H1 (cell line): ENCODE measurements around the gene TRABD2A. TPM values are rescaled to one million over a fixed set of nuclear protein-coding genes. Genes with fewer than 3 reads are reported as not detected.
"Not testable (repeated sequence)": the region's sequence is repeated elsewhere in the genome, so short reads cannot be mapped to it uniquely, and the experiment has no call there.

Experiments
- CTCF ChIA-PET: fragments of 300-600 bp; sonication (Branson Sonifier 250); formaldehyde crosslinking; loops from one replicate; lab custom pipeline; 2021; ENCODE audit not compliant: partially characterized antibody; lab: Charles Lee
- POLR2A ChIA-PET: fragments of 300-600 bp; sonication (Branson Sonifier 250); formaldehyde crosslinking; loops from one replicate; lab custom pipeline; 2021; ENCODE audit warnings: inconsistent platforms; ENCODE audit not compliant: partially characterized antibody; lab: Charles Lee
- DNase-seq, 2 experiments: peaks; one replicate each; pipeline versions ENCODE4 v3.0.0 to v3.0.0-alpha.2; 2010 to 2022; ENCODE audit warnings: low spot score in 2 of 2, low read depth in 1 of 2, mixed read lengths in 1 of 2
- FAIRE-seq: peaks from 2 replicates; lab custom pipeline; 2011; peaks lifted over from hg19 to GRCh38; lab: Jason Lieb, UNC
- H2AFZ ChIP-seq: 2 replicates; pipeline ENCODE4 v1.8.1; 2012; ENCODE audit warnings: low read length, inconsistent platforms
- H2AK5ac ChIP-seq: 2 replicates; pipeline ENCODE4 v1.6.1; 2013; ENCODE audit warnings: low read depth, low read length
- H2BK120ac ChIP-seq: replicated peaks from 2 replicates; pipeline ENCODE3; 2013; ENCODE audit warnings: low read depth, low read length, inconsistent platforms
- H2BK12ac ChIP-seq: 2 replicates; pipeline ENCODE4 v1.6.1; 2013; ENCODE audit warnings: low read depth, low read length
- H2BK15ac ChIP-seq: 2 replicates; pipeline ENCODE4 v1.6.1; 2013; ENCODE audit warnings: low read length
- H2BK20ac ChIP-seq: 2 replicates; pipeline ENCODE4 v1.6.1; 2013; ENCODE audit warnings: low read length
- H2BK5ac ChIP-seq: 2 replicates; pipeline ENCODE4 v1.6.1; 2013; ENCODE audit warnings: low read depth, low read length
- H3K14ac ChIP-seq: 2 replicates; pipeline ENCODE4 v1.6.1; 2013; ENCODE audit warnings: inconsistent platforms; ENCODE audit not compliant: insufficient read length
- H3K18ac ChIP-seq: 2 replicates; pipeline ENCODE4 v1.6.1; 2013; ENCODE audit warnings: low read length; ENCODE audit errors: extremely low read depth
- H3K23ac ChIP-seq: 2 replicates; pipeline ENCODE4 v1.6.1; 2013; ENCODE audit warnings: inconsistent platforms; ENCODE audit not compliant: insufficient read length
- H3K23me2 ChIP-seq: 2 replicates; pipeline ENCODE4 v1.6.1; 2013; ENCODE audit warnings: low read depth, low read length
- H3K27ac ChIP-seq: 2 replicates; pipeline ENCODE4 v1.6.1; 2011; ENCODE audit warnings: low read depth, low read length, inconsistent platforms
- H3K27me3 ChIP-seq, 4 experiments: replicated peaks in 1 of 4; 1 replicate in 1 of 4; 2 replicates in 3 of 4; pipeline versions ENCODE4 v1.6.1 to v1.8.1; 2011 to 2013; ENCODE audit warnings: low read length in 3 of 4, mild to moderate bottlenecking in 3 of 4, inconsistent platforms in 2 of 4, mixed read lengths in 2 of 4, moderate library complexity in 1 of 4; ENCODE audit not compliant: control insufficient read depth in 3 of 4, insufficient read depth in 3 of 4; ENCODE audit errors: extremely low read depth in 1 of 4
- H3K36me3 ChIP-seq, 4 experiments: 2 replicates each; pipeline versions ENCODE4 v1.6.1 to v1.8.1; 2011 to 2013; ENCODE audit warnings: mild to moderate bottlenecking in 4 of 4, low read length in 3 of 4, moderate library complexity in 2 of 4, control low read depth in 1 of 4, inconsistent platforms in 1 of 4; ENCODE audit not compliant: insufficient read depth in 4 of 4, control insufficient read depth in 2 of 4
- H3K4ac ChIP-seq: replicated peaks from 2 replicates; pipeline ENCODE3; 2013; ENCODE audit warnings: low read length, low read depth, mixed read lengths, inconsistent platforms; ENCODE audit not compliant: insufficient read length
- H3K4me1 ChIP-seq, 4 experiments: replicated peaks in 1 of 4; 1 replicate in 1 of 4; 2 replicates in 3 of 4; pipeline versions ENCODE4 v1.6.1 to v1.8.1; 2011 to 2013; ENCODE audit warnings: low read length in 3 of 4, inconsistent platforms in 2 of 4, mixed read lengths in 1 of 4; ENCODE audit not compliant: insufficient read depth in 4 of 4, control insufficient read depth in 3 of 4
- H3K4me2 ChIP-seq, 2 experiments: 2 replicates each; pipeline versions ENCODE4 v1.6.1 to v1.8.1; 2011 to 2013; ENCODE audit warnings: low read depth in 2 of 2, low read length in 2 of 2, control low read depth in 1 of 2, inconsistent platforms in 1 of 2, mild to moderate bottlenecking in 1 of 2; ENCODE audit not compliant: insufficient read depth in 1 of 2
- H3K4me3 ChIP-seq, 4 experiments: fragments of 200-600, 300-600 bp in 1 of 4; sonication (generic), shearing (Covaris generic), sonication (Bioruptor Twin) in 1 of 4; 2 replicates each; pipeline versions ENCODE4 v1.5.1 to v1.8.1; 2011 to 2016; ENCODE audit warnings: low read length in 4 of 4, low read depth in 3 of 4, control low read depth in 2 of 4, inconsistent platforms in 2 of 4, mild to moderate bottlenecking in 2 of 4, mixed read lengths in 1 of 4, moderate library complexity in 1 of 4; ENCODE audit not compliant: insufficient read depth in 2 of 4; ENCODE audit errors: extremely low read depth in 1 of 4
- H3K56ac ChIP-seq: replicated peaks from 2 replicates; pipeline ENCODE3; 2013; ENCODE audit warnings: low read depth, mild to moderate bottlenecking, mixed read lengths, low read length, inconsistent platforms; ENCODE audit not compliant: insufficient read length
- H3K79me1 ChIP-seq: 2 replicates; pipeline ENCODE4 v1.6.1; 2013; ENCODE audit warnings: low read depth, low read length, control low read depth
- H3K79me2 ChIP-seq, 2 experiments: 2 replicates each; pipeline versions ENCODE4 v1.6.1 to v1.8.1; 2012 to 2013; ENCODE audit warnings: low read length in 2 of 2, mild to moderate bottlenecking in 2 of 2, inconsistent platforms in 1 of 2; ENCODE audit not compliant: insufficient read depth in 2 of 2, control insufficient read depth in 1 of 2
- H3K9ac ChIP-seq, 4 experiments: replicated peaks in 1 of 4; 1 replicate in 1 of 4; 2 replicates in 3 of 4; pipeline versions ENCODE4 v1.6.1 to v1.8.1; 2011 to 2013; ENCODE audit warnings: low read depth in 3 of 4, low read length in 3 of 4, control low read depth in 2 of 4, mild to moderate bottlenecking in 2 of 4, moderate library complexity in 2 of 4, inconsistent platforms in 1 of 4; ENCODE audit errors: extremely low read depth in 1 of 4
- H3K9me3 ChIP-seq, 2 experiments: 2 replicates each; pipeline versions ENCODE4 v1.6.1 to v1.8.1; 2012 to 2013; ENCODE audit warnings: mild to moderate bottlenecking in 2 of 2, moderate library complexity in 2 of 2, control low read depth in 1 of 2, inconsistent platforms in 1 of 2, low read depth in 1 of 2, low read length in 1 of 2, mixed read lengths in 1 of 2; ENCODE audit not compliant: insufficient read depth in 2 of 2
- H4K20me1 ChIP-seq, 2 experiments: replicated peaks in 1 of 2; 2 replicates each; pipeline versions ENCODE3 to v1.8.1; 2011 to 2013; ENCODE audit warnings: inconsistent platforms in 2 of 2, low read length in 2 of 2, mild to moderate bottlenecking in 1 of 2; ENCODE audit not compliant: insufficient read depth in 2 of 2, control insufficient read depth in 1 of 2
- H4K5ac ChIP-seq: 2 replicates; pipeline ENCODE4 v1.6.1; 2013; ENCODE audit warnings: low read length, low read depth, mixed read lengths, inconsistent platforms; ENCODE audit not compliant: insufficient read length
- H4K8ac ChIP-seq: 2 replicates; pipeline ENCODE4 v1.8.0; 2013; ENCODE audit warnings: mild to moderate bottlenecking, moderate library complexity, low read length, inconsistent platforms; ENCODE audit not compliant: insufficient read depth; ENCODE audit errors: extremely low read depth
- H4K91ac ChIP-seq: replicated peaks from 2 replicates; pipeline ENCODE3; 2013; ENCODE audit warnings: low read length, mixed read lengths, inconsistent platforms; ENCODE audit not compliant: insufficient read length
- CREB1 ChIP-seq: IDR thresholded peaks from 2 replicates; pipeline ENCODE4 v1.6.1; 2012; ENCODE audit warnings: inconsistent platforms
- JUN ChIP-seq: IDR thresholded peaks from 2 replicates; pipeline ENCODE4 v1.6.1; 2011; ENCODE audit warnings: low read depth, mild to moderate bottlenecking, improper control_type of control experiment, low read length
- SP4 ChIP-seq: IDR thresholded peaks from 2 replicates; pipeline ENCODE4 v1.6.1; 2012; ENCODE audit warnings: low read length, inconsistent platforms
- TCF12 ChIP-seq: IDR thresholded peaks from 2 replicates; pipeline ENCODE4 v1.6.1; 2011; ENCODE audit warnings: low read depth, mild to moderate bottlenecking, low read length
- WGBS, 2 experiments: shearing (Covaris generic) in 1 of 2; methylation state at CpG; one replicate each; pipeline versions ENCODE4 v1.1.6 to v1.1.7; 2013 to 2015; ENCODE audit warnings: low lambda C conversion rate in 2 of 2, mixed read lengths in 2 of 2, inconsistent platforms in 1 of 2, low coverage in 1 of 2, missing lambda C conversion rate in 1 of 2; ENCODE audit not compliant: insufficient replicate concordance in 2 of 2, insufficient coverage in 1 of 2, insufficient read length in 1 of 2; ENCODE audit errors: extremely low coverage in 1 of 2, missing lambda C conversion rate in 1 of 2; 5-methylcytosine and 5-hydroxymethylcytosine counted together
- polyA plus RNA-seq, 7 experiments: library from polyadenylated mRNA; depleted of rRNA in 3 of 7; stranded (reverse) in 5 of 7; unstranded in 2 of 7; fragments of >200 nt in 5 of 7; fragments of 200-250 nt in 2 of 7; gene quantifications; 1 replicate in 5 of 7; 2 replicates in 1 of 7; 4 replicates in 1 of 7; pipeline versions ENCODE4 v1.2.1 to v1.2.3, GENCODE V29; 2011 to 2013; ENCODE audit warnings: missing spikeins in 2 of 7, mixed read lengths in 2 of 7
- total RNA-seq: library from RNA; stranded (reverse); fragmentation: NEBNext Ultra II Directional; extraction: Animal tissue kit (Norgen Biotek cat#: 25700); gene quantifications from 2 replicates; pipeline ENCODE4 v1.2.1, GENCODE V29; 2021

Gene TRABD2A
- total and polyA plus RNA-seq, 2 of the 8 experiments (the other 6 are each of a cell fraction or from before 2014, with no cell fraction given): 17.3 to 18.6 TPM

GRCh38 chr2:84870306-84870705, 10.6 kb downstream of the TRABD2A start (continued):
- TF ChIP-seq SP4 (no peak), TCF12 (no peak), JUN (no peak), CREB1 (no peak)

- H3K79me2 ChIP-seq, H3K79me1 ChIP-seq, H3K56ac ChIP-seq, H4K20me1 ChIP-seq, H2BK120ac ChIP-seq, H4K5ac ChIP-seq, H3K27ac ChIP-seq, H2AK5ac ChIP-seq, H3K18ac ChIP-seq, H4K8ac ChIP-seq, H2BK20ac ChIP-seq, H3K23me2 ChIP-seq, POLR2A ChIA-PET, H3K4me3 ChIP-seq, H3K4me1 ChIP-seq, H2BK15ac ChIP-seq, H3K9ac ChIP-seq, H3K9me3 ChIP-seq, H2BK5ac ChIP-seq, FAIRE-seq, H2AFZ ChIP-seq, H3K4ac ChIP-seq, H3K27me3 ChIP-seq, DNase-seq, H3K4me2 ChIP-seq, H4K91ac ChIP-seq, H3K36me3 ChIP-seq, H3K23ac ChIP-seq, H3K14ac ChIP-seq, H2BK12ac ChIP-seq: not testable (repeated sequence)
- WGBS, 2 experiments: 97% methylated on average over 4 of the region's 4 CpGs; no CpG with 5 or more reads in 1 of the 2 experiments
- CTCF ChIA-PET: interaction anchor here (1.1 to 2.6 kb wide), 2 partner anchors 11 to 57 kb away, joined by 3 to 9 read pairs; no protein-coding TSS in a partner anchor
These were observed 12.6 kb downstream of the TRABD2A start for GRCh38 chr2:84868327-84868726.
